ENCODE measurements around the gene ACTN4. TPM values are rescaled to one million over a fixed set of nuclear protein-coding genes. Genes with fewer than 3 reads are reported as not detected.

The ACTN4 gene
- total and polyA plus RNA-seq, 11 donors = 100 to 307 (median 149) TPM

DNA sequence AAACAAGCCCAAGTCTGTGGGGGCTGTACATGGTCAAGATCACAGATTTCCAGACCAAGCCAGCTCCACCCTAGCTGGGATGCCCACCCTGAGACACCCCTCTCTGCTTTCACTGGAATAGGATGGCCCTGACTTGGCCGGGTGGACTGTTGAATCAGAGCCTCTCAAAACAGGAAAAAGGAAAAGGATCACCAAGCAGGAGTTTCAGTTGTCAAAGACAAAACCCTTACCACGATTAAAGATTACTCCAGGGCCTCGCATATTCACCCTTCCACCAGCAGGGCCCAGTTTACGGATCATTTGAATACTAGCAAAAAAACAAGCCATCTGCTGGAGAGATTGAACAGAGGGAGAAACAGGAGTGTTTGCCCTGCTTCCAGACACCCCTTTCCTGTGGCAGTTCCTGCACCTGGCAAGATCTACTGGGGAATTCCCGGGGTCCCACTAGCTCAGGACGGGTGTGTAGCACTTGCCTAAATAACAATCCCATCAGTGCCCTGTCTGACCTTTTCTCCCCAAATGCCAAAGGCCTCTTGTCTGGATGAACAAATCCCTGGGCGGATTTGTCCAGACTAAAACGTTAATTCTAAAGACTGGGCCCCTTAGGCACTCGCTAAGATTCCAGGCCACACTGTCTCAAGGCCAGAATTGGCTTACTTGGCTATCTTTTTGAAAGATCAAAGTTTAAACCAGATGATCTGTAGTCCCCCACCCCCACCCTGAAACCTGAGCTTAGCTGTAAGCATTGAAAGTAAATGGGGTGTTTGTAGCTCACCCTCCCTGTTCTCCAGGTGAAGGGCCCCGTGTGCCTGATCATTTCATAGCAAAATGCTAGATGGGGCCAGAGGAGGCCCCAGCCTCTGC is 38.4 kb downstream of the ACTN4 start:
- Histone ChIP-seq H3K36me3 (peaks cover 0 to 8% (median 3%) of the 10 kb centered on the region in 9 donors), H3K4me1 (peaks cover 22 to 100% (median 86%) of the 10 kb centered on the region in 12 donors), H3K9me3 (no peaks in the 10 kb centered on the region), H3K4me3 (no peak overlapping the region), H3K27me3 (no peaks in the 10 kb centered on the region), H3K27ac (peak overlapping the region; percentile 75 to 96 (median 92))
- TF ChIP-seq, protein P1, sequence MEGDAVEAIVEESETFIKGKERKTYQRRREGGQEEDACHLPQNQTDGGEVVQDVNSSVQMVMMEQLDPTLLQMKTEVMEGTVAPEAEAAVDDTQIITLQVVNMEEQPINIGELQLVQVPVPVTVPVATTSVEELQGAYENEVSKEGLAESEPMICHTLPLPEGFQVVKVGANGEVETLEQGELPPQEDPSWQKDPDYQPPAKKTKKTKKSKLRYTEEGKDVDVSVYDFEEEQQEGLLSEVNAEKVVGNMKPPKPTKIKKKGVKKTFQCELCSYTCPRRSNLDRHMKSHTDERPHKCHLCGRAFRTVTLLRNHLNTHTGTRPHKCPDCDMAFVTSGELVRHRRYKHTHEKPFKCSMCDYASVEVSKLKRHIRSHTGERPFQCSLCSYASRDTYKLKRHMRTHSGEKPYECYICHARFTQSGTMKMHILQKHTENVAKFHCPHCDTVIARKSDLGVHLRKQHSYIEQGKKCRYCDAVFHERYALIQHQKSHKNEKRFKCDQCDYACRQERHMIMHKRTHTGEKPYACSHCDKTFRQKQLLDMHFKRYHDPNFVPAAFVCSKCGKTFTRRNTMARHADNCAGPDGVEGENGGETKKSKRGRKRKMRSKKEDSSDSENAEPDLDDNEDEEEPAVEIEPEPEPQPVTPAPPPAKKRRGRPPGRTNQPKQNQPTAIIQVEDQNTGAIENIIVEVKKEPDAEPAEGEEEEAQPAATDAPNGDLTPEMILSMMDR (IDR thresholded peaks at IDR 0.05) = peak in 11 of 12 donors; percentile 22 to 60 (median 40)
- TF ChIP-seq POLR2A (IDR thresholded peaks at IDR 0.05) = no peak
- 16 to 22% (median 17%) methylated on average over 10 of the region's 10 CpGs for WGBS, 4 donors
- DNase-seq (no peak), ATAC-seq (peak in 1 of 4 donors; percentile 10)
- intact Hi-C loops (cut with DNase I) = no loop called here

DNA sequence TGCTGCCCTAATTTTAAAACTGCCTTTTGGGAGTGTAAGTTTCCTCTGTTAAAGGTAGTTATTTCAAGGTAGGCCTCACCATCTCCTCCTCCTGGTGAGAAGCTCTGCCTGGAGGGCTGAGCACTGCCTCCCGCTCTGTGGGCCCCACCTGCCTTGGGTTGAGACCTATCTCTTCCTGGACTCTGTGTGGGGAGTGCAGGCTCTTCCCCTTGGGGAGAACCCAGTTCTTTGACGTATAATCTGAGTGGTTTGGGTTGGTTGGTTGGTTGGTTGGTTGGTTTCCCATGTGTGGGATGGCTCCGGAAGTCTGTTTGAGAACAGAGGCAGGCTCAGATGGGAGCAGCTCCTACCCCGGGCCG is 39.1 kb downstream of the ACTN4 start:
- TF ChIP-seq, protein P1 (IDR thresholded peaks at IDR 0.05) = no peak
- no peak for TF ChIP-seq POLR2A (IDR thresholded peaks at IDR 0.05)
- Histone ChIP-seq H3K4me3 (no peak overlapping the region), H3K36me3 (peaks cover 0 to 8% (median 3%) of the 10 kb centered on the region in 9 donors), H3K27me3 (no peaks in the 10 kb centered on the region), H3K4me1 (peaks cover 22 to 100% (median 86%) of the 10 kb centered on the region in 12 donors), H3K9me3 (no peaks in the 10 kb centered on the region), H3K27ac (peak overlapping the region; percentile 75 to 96 (median 92))
- ATAC-seq (no peak), DNase-seq (no peak)
- WGBS, 4 donors = 53 to 67% (median 66%) methylated on average over 5 of the region's 5 CpGs
- intact Hi-C loops (cut with DNase I) = no loop called here

DNA sequence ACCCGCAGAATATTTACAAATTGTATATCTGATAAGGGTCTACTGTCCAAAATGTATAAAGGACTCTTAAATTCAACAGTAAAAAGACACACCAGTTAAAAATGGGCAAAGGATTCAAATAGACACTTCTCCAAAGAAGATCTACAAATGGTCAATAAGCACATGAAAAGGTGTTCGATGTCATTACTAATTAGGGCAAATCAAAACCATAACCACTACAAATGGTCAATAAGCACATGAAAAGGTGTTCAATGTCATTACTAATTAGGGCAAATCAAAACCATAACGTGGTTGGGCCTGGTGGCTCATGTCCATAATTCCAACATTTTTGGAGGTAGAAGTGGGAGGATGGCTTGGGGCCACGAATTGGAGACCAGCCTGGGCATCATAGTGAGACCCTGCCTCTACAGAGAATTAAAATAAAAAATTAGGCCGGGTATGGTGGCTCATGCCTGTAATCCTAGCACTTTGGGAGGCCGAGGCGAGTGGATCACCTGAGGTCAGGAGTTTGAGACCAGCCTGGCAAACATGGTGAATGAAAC is 40.5 kb downstream of the ACTN4 start:
- Histone ChIP-seq H3K4me1 (peaks cover 33 to 100% (median 86%) of the 10 kb centered on the region in 12 donors), H3K27me3 (no peaks in the 10 kb centered on the region), H3K36me3 (peaks cover 0 to 14% (median 4%) of the 10 kb centered on the region in 9 donors), H3K9me3 (no peaks in the 10 kb centered on the region), H3K27ac (peak overlapping the region in 9 of 12 donors; percentile 12 to 96 (median 91)), H3K4me3 (no peak overlapping the region)
- TF ChIP-seq, protein P1 (IDR thresholded peaks at IDR 0.05) = no peak
- WGBS, 4 donors = 91 to 95% (median 92%) methylated on average over 7 of the region's 7 CpGs
- no peak for ATAC-seq
- DNase-seq = no peak
- intact Hi-C loops (cut with DNase I) = no loop called here

DNA sequence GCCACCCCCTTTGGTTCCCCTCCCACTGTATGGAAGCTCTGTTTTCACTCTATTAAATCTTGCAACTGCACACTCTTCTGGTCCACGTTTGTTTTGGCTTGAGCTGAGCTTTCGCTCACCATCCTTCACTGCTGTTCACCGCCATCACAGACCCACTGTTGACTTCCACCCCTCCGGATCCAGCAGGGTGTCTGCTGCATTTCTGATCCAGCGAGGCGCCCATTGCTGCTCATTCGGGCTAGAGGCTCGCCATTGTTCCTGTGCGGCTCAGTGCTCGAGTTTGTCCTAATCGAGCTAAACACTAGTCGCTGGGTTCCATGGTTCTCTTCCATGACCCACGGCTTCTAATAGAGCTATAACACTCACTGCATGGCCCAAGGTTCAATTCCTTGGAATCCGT is 42.7 kb downstream of the ACTN4 start:
- 90 to 92% (median 91%) methylated on average over 14 of the region's 14 CpGs for WGBS, 4 donors
- no peak for TF ChIP-seq POLR2A (IDR thresholded peaks at IDR 0.05)
- TF ChIP-seq, protein P1 (IDR thresholded peaks at IDR 0.05) = no peak

More for the DNA sequence above, 42.7 kb downstream of the ACTN4 start:
- intact Hi-C loops (cut with DNase I) = loop anchor here in 4 of 10 donors (5.0 kb wide), 2 partner anchors 33 to 38 kb away; no protein-coding TSS in a partner anchor
- Histone ChIP-seq H3K4me3 (no peak overlapping the region), H3K36me3 (peaks cover 0 to 17% (median 8%) of the 10 kb centered on the region in 9 donors), H3K27ac (peak overlapping the region in 10 of 12 donors; percentile 86 to 96 (median 92)), H3K4me1 (peaks cover 37 to 100% (median 86%) of the 10 kb centered on the region in 12 donors), H3K9me3 (no peaks in the 10 kb centered on the region), H3K27me3 (no peaks in the 10 kb centered on the region)
- ATAC-seq (no peak), DNase-seq (no peak)

All from heart left ventricle (tissue), 16 donors.